Activated T-cell treated with anti-CD3 and anti-CD28 coated beads, Interleukin-2, amount 50 U/mL, for 72 hours (primary cell): Measurements from ENCODE around the gene XDH. TPM values are rescaled to one million over a fixed set of nuclear protein-coding genes. Genes with fewer than 3 reads are reported as not detected.
A peak's percentile ranks its signal among the peaks of the same experiment; 100 is the strongest.

ENCODE experiments used
- ATAC-seq, 2 donors: fragments of 150-1000 bp; cut with Tn5 transposase; replicated peaks in 1 of 2; 2 replicates each; pipeline ENCODE4 v1.10.0; 2021; ENCODE audit warnings: moderate library complexity in 2 of 2, mild to moderate bottlenecking in 1 of 2
- DNase-seq, 2 donors: peaks; one replicate each; pipeline ENCODE4 v3.0.0; 2021 to 2022; ENCODE audit warnings: mixed read lengths in 1 of 2
- H3K27ac Mint-ChIP-seq: one replicate; pipeline ENCODE4 v1.8.0; 2022; ENCODE audit warnings: mild to moderate bottlenecking, moderate library complexity, mixed read lengths
- H3K27me3 Mint-ChIP-seq: one replicate; pipeline ENCODE4 v1.8.0; 2022; ENCODE audit warnings: low read depth, mixed read lengths
- H3K36me3 Mint-ChIP-seq, 2 donors: one replicate each; pipeline ENCODE4 v1.8.0; 2022; ENCODE audit warnings: mixed read lengths in 2 of 2, mild to moderate bottlenecking in 1 of 2; ENCODE audit not compliant: insufficient read depth in 2 of 2
- H3K4me1 Mint-ChIP-seq: one replicate; pipeline ENCODE4 v1.8.0; 2022; ENCODE audit warnings: low read depth, mixed read lengths
- H3K4me3 Mint-ChIP-seq, 2 donors: one replicate each; pipeline ENCODE4 v1.8.0; 2022; ENCODE audit warnings: mild to moderate bottlenecking in 2 of 2, mixed read lengths in 2 of 2, moderate library complexity in 2 of 2
- H3K9me3 Mint-ChIP-seq, 2 donors: one replicate each; pipeline ENCODE4 v1.8.0; 2022; ENCODE audit warnings: mixed read lengths in 2 of 2
- total RNA-seq, 2 donors: library from RNA; stranded (reverse); gene quantifications; one replicate each; pipeline ENCODE4 v1.2.3, GENCODE V29; 2022

The XDH gene
- total RNA-seq, 2 donors from 2014 or later, result 0.07 TPM

GRCh38 chr2:31331156-31331555, 83.4 kb downstream of the XDH start:
- H3K4me3 Mint-ChIP-seq, result no peak overlapping the region
- H3K4me1 Mint-ChIP-seq, result no peaks in the 10 kb centered on the region
- no peaks in the 10 kb centered on the region for H3K9me3 Mint-ChIP-seq
- no peak for ATAC-seq
- H3K27me3 Mint-ChIP-seq, result no peaks in the 10 kb centered on the region
- no peak overlapping the region for H3K27ac Mint-ChIP-seq
- H3K36me3 Mint-ChIP-seq, result no peaks in the 10 kb centered on the region
- DNase-seq, result no peak

GRCh38 chr2:31329081-31329625, 85.4 kb downstream of the XDH start:
- no peak for ATAC-seq
- Mint-ChIP-seq H3K27me3 (no peaks in the 10 kb centered on the region), H3K27ac (no peak overlapping the region), H3K9me3 (no peaks in the 10 kb centered on the region), H3K36me3 (no peaks in the 10 kb centered on the region), H3K4me1 (peaks cover 9% of the 10 kb centered on the region), H3K4me3 (no peak overlapping the region)
- DNase-seq, result no peak

- H3K4me3 Mint-ChIP-seq, result no peak overlapping the region
- ATAC-seq (no peak), DNase-seq (no peak)
- H3K36me3 Mint-ChIP-seq, result no peaks in the 10 kb centered on the region
- H3K9me3 Mint-ChIP-seq, result no peaks in the 10 kb centered on the region
- H3K27ac Mint-ChIP-seq, result no peak overlapping the region
- peaks cover 21% of the 10 kb centered on the region for H3K4me1 Mint-ChIP-seq
- no peaks in the 10 kb centered on the region for H3K27me3 Mint-ChIP-seq
Measured at GRCh38 chr2:31328026-31328425, 86.5 kb downstream of the XDH start.

- ATAC-seq (no peak), DNase-seq (no peak)
- Mint-ChIP-seq H3K27ac (no peak overlapping the region), H3K4me1 (peaks cover 26% of the 10 kb centered on the region), H3K4me3 (no peak overlapping the region), H3K9me3 (no peaks in the 10 kb centered on the region), H3K27me3 (no peaks in the 10 kb centered on the region), H3K36me3 (no peaks in the 10 kb centered on the region)
Measured at GRCh38 chr2:31327505-31327904, 87.0 kb downstream of the XDH start.

- Mint-ChIP-seq H3K4me3 (peak overlapping the region; percentile 45 to 81), H3K4me1 (peaks cover 42% of the 10 kb centered on the region), H3K27ac (peak overlapping the region; percentile 95), H3K27me3 (no peaks in the 10 kb centered on the region), H3K9me3 (no peaks in the 10 kb centered on the region), H3K36me3 (no peaks in the 10 kb centered on the region)
- DNase-seq (no peak), ATAC-seq (peak; percentile 79 to 83)
Measured at GRCh38 chr2:31324016-31324633, 90.4 kb downstream of the XDH start.

- peaks cover 59% of the 10 kb centered on the region for H3K4me1 Mint-ChIP-seq
- H3K4me3 Mint-ChIP-seq, result no peak overlapping the region
- ATAC-seq, result no peak
- DNase-seq, result no peak
- H3K27ac Mint-ChIP-seq, result peak overlapping the region; percentile 3
- no peaks in the 10 kb centered on the region for H3K36me3 Mint-ChIP-seq
- no peaks in the 10 kb centered on the region for H3K9me3 Mint-ChIP-seq
- no peaks in the 10 kb centered on the region for H3K27me3 Mint-ChIP-seq
Measured at GRCh38 chr2:31322371-31322770, 92.2 kb downstream of the XDH start.

- H3K4me3 Mint-ChIP-seq, result peak overlapping the region in 1 of 2 donors; percentile 49
Measured at GRCh38 chr2:31319406-31320175, 95.0 kb downstream of the XDH start.

GRCh38 chr2:31318361-31319336, 95.9 kb downstream of the XDH start:
- DNase-seq (peak; percentile 33 to 48), ATAC-seq (peak; percentile 75 to 76)
- Mint-ChIP-seq H3K4me1 (peaks cover 55% of the 10 kb centered on the region), H3K9me3 (no peaks in the 10 kb centered on the region), H3K27ac (peak overlapping the region; percentile 45), H3K27me3 (no peaks in the 10 kb centered on the region), H3K36me3 (no peaks in the 10 kb centered on the region), H3K4me3 (peak overlapping the region; percentile 27 to 49)

More at GRCh38 chr2:31319406-31320175, 95.0 kb downstream of the XDH start:
- H3K27me3 Mint-ChIP-seq, result no peaks in the 10 kb centered on the region
- H3K36me3 Mint-ChIP-seq, result no peaks in the 10 kb centered on the region
- peak overlapping the region; percentile 45 for H3K27ac Mint-ChIP-seq
- ATAC-seq, result peak; percentile 73 to 76
- peak; percentile 16 to 33 for DNase-seq
- peaks cover 64% of the 10 kb centered on the region for H3K4me1 Mint-ChIP-seq
- no peaks in the 10 kb centered on the region for H3K9me3 Mint-ChIP-seq

GRCh38 chr2:31317396-31317795, 97.1 kb downstream of the XDH start:
- Mint-ChIP-seq H3K27ac (no peak overlapping the region), H3K4me1 (peaks cover 42% of the 10 kb centered on the region), H3K27me3 (no peaks in the 10 kb centered on the region), H3K4me3 (no peak overlapping the region), H3K36me3 (no peaks in the 10 kb centered on the region), H3K9me3 (no peaks in the 10 kb centered on the region)
- DNase-seq (no peak), ATAC-seq (no peak)

GRCh38 chr2:31314761-31315160, 99.8 kb downstream of the XDH start:
- Mint-ChIP-seq H3K9me3 (peaks cover 0 to under 1% of the 10 kb centered on the region in 2 donors), H3K27me3 (no peaks in the 10 kb centered on the region), H3K36me3 (peaks cover 0 to 1% of the 10 kb centered on the region in 2 donors), H3K4me3 (no peak overlapping the region), H3K27ac (no peak overlapping the region), H3K4me1 (peaks cover 34% of the 10 kb centered on the region)
- ATAC-seq (no peak), DNase-seq (no peak)

- ATAC-seq (peak in 1 of 2 donors; percentile 49), DNase-seq (no peak)
- no peak overlapping the region for H3K4me3 Mint-ChIP-seq
- H3K9me3 Mint-ChIP-seq, result peaks cover 2 to 4% of the 10 kb centered on the region in 2 donors
- peaks cover 0 to 2% of the 10 kb centered on the region in 2 donors for H3K36me3 Mint-ChIP-seq
- H3K27ac Mint-ChIP-seq, result no peak overlapping the region
- H3K4me1 Mint-ChIP-seq, result peaks cover 15% of the 10 kb centered on the region
- H3K27me3 Mint-ChIP-seq, result no peaks in the 10 kb centered on the region
Measured at GRCh38 chr2:31312898-31313297, 101.6 kb downstream of the XDH start.

- no peak overlapping the region for H3K27ac Mint-ChIP-seq
- H3K4me3 Mint-ChIP-seq, result no peak overlapping the region
- no peak for DNase-seq
- ATAC-seq, result no peak
- H3K9me3 Mint-ChIP-seq, result peaks cover 2 to 4% of the 10 kb centered on the region in 2 donors
- H3K36me3 Mint-ChIP-seq, result peaks cover 0 to 1% of the 10 kb centered on the region in 2 donors
- no peaks in the 10 kb centered on the region for H3K4me1 Mint-ChIP-seq
- H3K27me3 Mint-ChIP-seq, result no peaks in the 10 kb centered on the region
Measured at GRCh38 chr2:31304816-31305215, 109.7 kb downstream of the XDH start.
